Mesothelial cell of epicardium (in vitro differentiated cells): ENCODE measurements around the gene ADCK1. TPM values are rescaled to one million over a fixed set of nuclear protein-coding genes. Genes with fewer than 3 reads are reported as not detected.
"Not testable (repeated sequence)": the region's sequence is repeated elsewhere in the genome, so short reads cannot be mapped to it uniquely, and the experiment has no call there.

ENCODE experiments used
- DNase-seq, 2 experiments: peaks; one replicate each; pipeline ENCODE4 v3.0.0; 2021; ENCODE audit warnings: low spot score in 2 of 2; ENCODE audit not compliant: unreplicated experiment in 2 of 2
- H3K27ac Mint-ChIP-seq: 2 replicates; pipeline ENCODE4 v1.8.0; 2021; ENCODE audit warnings: mixed read lengths
- H3K27me3 Mint-ChIP-seq: 2 replicates; pipeline ENCODE4 v1.8.0; 2021; ENCODE audit warnings: low read depth, mixed read lengths
- H3K36me3 Mint-ChIP-seq: 2 replicates; pipeline ENCODE4 v1.8.0; 2021; ENCODE audit warnings: mixed read lengths
- H3K4me1 Mint-ChIP-seq: 2 replicates; pipeline ENCODE4 v1.8.0; 2021; ENCODE audit warnings: mixed read lengths
- H3K4me3 Mint-ChIP-seq: 2 replicates; pipeline ENCODE4 v1.8.0; 2021; ENCODE audit warnings: mild to moderate bottlenecking, moderate library complexity, mixed read lengths
- H3K9me3 Mint-ChIP-seq: 2 replicates; pipeline ENCODE4 v1.8.0; 2021; ENCODE audit warnings: mixed read lengths
- total RNA-seq: library from RNA; stranded (reverse); gene quantifications from 3 replicates; pipeline ENCODE4 v1.2.1, GENCODE V29; 2021
- TF ChIP-seq, protein P1 (sequence below): fragments of 200-600 bp; sonication (generic); IDR thresholded peaks from one replicate; pipeline ENCODE4 v1.5.0; 2021; ENCODE audit warnings: antibody characterized with exemption; ENCODE audit not compliant: unreplicated experiment

ADCK1 gene
- total RNA-seq, 1 donor from 2014 or later: 13.3 TPM

DNA sequence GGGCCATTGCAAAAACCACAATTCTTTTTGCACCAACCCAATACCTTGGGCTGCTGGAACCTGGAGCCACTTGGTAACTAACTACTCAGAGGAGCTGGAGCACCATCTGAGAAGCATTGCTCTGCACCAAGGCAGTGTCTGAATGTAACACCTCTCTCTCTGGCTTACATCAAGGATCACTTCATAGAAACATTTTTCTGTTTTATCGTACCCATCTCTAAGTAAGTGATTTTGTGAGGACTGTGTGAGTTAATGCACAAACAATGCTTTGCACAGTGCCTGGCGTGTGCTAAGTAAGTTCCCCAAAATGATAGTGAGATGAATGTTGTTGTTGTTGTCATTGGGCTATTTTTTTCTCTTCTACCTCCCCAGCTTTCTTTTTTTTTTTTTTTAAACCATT lies 111.4 kb downstream of the ADCK1 start:
- no peaks in the 10 kb centered on the region for H3K9me3 Mint-ChIP-seq
- TF ChIP-seq, protein P1, sequence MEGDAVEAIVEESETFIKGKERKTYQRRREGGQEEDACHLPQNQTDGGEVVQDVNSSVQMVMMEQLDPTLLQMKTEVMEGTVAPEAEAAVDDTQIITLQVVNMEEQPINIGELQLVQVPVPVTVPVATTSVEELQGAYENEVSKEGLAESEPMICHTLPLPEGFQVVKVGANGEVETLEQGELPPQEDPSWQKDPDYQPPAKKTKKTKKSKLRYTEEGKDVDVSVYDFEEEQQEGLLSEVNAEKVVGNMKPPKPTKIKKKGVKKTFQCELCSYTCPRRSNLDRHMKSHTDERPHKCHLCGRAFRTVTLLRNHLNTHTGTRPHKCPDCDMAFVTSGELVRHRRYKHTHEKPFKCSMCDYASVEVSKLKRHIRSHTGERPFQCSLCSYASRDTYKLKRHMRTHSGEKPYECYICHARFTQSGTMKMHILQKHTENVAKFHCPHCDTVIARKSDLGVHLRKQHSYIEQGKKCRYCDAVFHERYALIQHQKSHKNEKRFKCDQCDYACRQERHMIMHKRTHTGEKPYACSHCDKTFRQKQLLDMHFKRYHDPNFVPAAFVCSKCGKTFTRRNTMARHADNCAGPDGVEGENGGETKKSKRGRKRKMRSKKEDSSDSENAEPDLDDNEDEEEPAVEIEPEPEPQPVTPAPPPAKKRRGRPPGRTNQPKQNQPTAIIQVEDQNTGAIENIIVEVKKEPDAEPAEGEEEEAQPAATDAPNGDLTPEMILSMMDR: no peak
- no peak overlapping the region for H3K4me3 Mint-ChIP-seq
- no peak for DNase-seq
- peaks cover 1% of the 10 kb centered on the region for H3K36me3 Mint-ChIP-seq
- no peaks in the 10 kb centered on the region for H3K27me3 Mint-ChIP-seq
- no peak overlapping the region for H3K27ac Mint-ChIP-seq
- no peaks in the 10 kb centered on the region for H3K4me1 Mint-ChIP-seq

DNA sequence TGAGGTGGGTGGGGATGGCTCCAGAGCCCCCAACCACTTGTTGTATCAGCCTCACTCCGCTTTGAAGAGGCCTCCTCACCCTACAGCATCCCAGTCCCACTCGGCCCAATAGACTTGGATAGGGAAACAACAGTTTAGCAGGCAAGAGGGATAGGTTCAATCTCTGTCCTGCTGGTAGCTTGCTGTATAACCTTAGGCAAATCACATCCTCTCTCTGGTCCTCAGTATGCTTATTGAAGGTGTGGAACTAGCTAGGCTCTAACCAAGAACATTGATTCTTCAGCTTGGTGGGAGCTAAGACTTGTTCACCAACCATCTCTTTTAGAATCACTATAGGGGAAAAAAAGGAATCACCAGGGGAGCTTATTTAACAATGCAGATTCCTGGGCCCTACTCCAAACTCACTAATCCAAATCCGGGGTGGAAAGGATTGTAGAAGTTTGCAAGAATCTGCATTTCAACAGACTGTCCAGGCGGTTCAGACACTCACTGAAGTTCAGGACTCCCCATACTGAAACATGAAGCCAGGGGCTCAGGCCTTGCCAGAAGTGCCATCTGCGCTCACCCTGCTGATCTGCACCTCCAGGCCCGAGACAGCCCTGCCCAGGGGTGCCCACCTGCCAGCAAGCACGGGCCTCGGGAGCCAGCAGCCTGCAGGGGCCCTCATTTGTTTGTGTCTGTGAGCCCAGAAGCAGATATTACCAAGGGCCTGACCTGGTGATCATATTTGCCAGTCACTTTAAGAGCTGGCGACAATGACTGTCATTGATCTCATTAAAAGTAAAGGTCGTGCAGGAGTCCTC lies 113.0 kb downstream of the ADCK1 start:
- no peak overlapping the region for H3K4me3 Mint-ChIP-seq
- H3K36me3 Mint-ChIP-seq: peaks cover 2% of the 10 kb centered on the region
- no peaks in the 10 kb centered on the region for H3K9me3 Mint-ChIP-seq
- no peaks in the 10 kb centered on the region for H3K27me3 Mint-ChIP-seq
- no peak for DNase-seq
- TF ChIP-seq, protein P1: no peak
- no peak overlapping the region for H3K27ac Mint-ChIP-seq
- H3K4me1 Mint-ChIP-seq: no peaks in the 10 kb centered on the region

DNA sequence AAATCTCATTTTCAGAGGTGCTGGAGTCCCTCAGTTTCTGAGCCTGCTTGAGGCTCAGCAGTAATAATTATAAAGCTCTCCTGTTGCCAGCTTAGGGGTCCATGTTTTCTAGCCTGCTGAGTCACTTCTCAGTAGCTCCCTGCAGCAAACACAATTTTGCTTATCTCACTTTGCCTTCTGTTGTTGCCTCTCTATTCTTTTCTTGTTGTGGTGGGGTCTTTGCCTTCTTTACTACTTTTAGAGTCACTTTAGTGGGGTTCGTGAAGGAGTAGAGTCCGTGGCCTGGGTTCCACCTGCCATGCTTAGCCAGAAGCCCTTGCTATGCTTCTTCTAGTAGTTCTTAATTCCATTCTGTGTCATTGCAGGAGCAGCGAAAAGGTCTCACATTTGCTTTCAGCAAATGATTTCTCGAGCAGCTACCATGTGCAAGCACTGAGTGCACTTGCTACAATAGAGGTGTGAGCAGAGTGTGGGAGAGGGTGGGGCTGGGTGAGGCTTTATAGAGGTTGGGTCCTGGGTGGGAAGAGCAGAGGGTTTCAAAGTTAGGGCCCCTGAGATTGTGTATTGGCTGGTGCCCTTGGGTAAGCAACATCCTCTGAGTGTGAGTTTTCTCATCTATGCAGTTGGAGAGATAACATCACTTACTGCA lies 114.3 kb downstream of the ADCK1 start:
- TF ChIP-seq, protein P1: no peak
- peaks cover 4% of the 10 kb centered on the region for H3K4me1 Mint-ChIP-seq

DNA sequence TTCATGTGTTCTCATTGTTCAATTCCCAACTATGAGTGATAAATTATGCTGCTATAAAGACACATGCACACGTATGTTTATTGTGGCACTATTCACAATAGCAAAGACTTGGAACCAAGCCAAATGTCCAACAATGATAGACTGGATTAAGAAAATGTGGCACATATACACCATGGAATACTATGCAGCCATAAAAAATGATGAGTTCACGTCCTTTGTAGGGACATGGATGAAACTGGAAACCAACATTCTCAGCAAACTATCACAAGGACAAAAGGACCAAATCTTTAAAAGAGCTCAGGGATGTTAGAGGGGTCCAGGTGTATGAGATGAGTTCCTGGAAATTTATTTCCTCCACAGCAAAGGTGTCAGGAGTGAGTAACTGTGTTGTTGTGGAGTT lies 115.5 kb downstream of the ADCK1 start:
- H3K36me3 Mint-ChIP-seq, H3K27ac Mint-ChIP-seq, H3K9me3 Mint-ChIP-seq, H3K4me3 Mint-ChIP-seq, H3K27me3 Mint-ChIP-seq, H3K4me1 Mint-ChIP-seq, DNase-seq: not testable (repeated sequence)

More for the DNA sequence above, 114.3 kb downstream of the ADCK1 start:
- no peaks in the 10 kb centered on the region for H3K9me3 Mint-ChIP-seq
- no peak overlapping the region for H3K4me3 Mint-ChIP-seq
- no peak for DNase-seq
- no peak overlapping the region for H3K27ac Mint-ChIP-seq
- peaks cover 2% of the 10 kb centered on the region for H3K36me3 Mint-ChIP-seq
- H3K27me3 Mint-ChIP-seq: no peaks in the 10 kb centered on the region

DNA sequence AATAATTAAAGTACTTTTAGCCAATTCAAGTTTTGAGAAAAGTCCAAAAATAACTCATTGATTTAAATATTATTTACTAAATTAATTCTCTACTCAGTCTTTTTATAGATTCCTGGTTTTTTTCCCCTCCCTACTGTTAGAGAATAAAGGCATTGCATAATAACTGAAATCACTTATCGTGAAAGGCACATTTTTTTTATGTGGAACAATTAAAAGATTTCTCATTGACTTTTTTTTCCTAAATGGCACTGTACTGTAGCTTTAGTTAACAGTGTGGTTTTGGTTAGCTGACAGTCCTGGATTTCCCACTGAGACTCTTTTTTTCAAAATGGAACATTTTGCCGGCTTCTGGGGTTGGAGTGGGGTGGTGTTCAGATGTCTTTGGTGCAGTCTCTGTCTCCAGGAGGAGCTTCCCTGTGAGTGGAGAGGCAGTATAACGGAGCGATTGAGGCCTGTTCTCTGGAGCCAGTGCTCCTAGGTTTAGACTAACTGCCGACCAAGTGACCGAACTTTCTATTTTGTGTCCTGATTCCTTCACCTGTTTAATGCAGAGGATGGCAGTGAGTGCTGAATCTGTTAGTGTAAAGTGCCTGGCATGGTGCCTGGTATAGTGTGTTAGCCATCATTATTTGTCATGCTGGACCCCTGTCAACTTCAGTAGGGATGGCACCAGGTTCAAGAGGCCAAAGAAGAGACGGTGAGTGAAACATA lies 117.7 kb downstream of the ADCK1 start:
- H3K4me1 Mint-ChIP-seq: peaks cover 18% of the 10 kb centered on the region
- peaks cover 11% of the 10 kb centered on the region for H3K36me3 Mint-ChIP-seq
- H3K27me3 Mint-ChIP-seq: no peaks in the 10 kb centered on the region
- no peak overlapping the region for H3K27ac Mint-ChIP-seq
- no peak for DNase-seq
- H3K9me3 Mint-ChIP-seq: peaks cover 10% of the 10 kb centered on the region
- TF ChIP-seq, protein P1: no peak
- H3K4me3 Mint-ChIP-seq: no peak overlapping the region

DNA sequence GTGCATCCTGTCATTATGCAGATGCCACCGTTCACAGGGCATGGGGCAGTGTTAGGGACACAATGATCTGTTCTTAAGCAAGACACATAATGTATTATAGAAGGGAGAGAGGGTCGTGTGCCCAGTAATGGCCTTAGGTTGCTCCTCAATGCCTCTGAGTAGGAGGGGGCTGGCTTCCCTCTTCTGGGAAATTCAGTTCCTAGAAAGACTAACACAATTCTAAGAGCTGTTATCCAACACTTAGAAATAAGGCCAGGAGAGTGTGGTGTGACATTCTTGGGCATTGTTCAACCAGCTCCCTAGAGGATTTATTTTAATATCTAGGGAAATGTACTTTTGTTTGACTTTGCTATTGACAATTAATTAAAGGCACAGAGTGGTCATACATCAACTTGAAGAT lies 118.5 kb downstream of the ADCK1 start:
- TF ChIP-seq, protein P1: no peak
- no peaks in the 10 kb centered on the region for H3K27me3 Mint-ChIP-seq
- peaks cover 11% of the 10 kb centered on the region for H3K36me3 Mint-ChIP-seq
- H3K9me3 Mint-ChIP-seq: peaks cover 10% of the 10 kb centered on the region
- H3K4me1 Mint-ChIP-seq: peaks cover 26% of the 10 kb centered on the region
- DNase-seq: no peak
- no peak overlapping the region for H3K27ac Mint-ChIP-seq
- no peak overlapping the region for H3K4me3 Mint-ChIP-seq
